Activated CD8-positive, alpha-beta memory T cell treated with anti-CD3 and anti-CD28 coated beads, Interleukin-2, amount 50 U/mL, for 4 hours (primary cell): ENCODE results near the gene TMPRSS11B.
"Not testable (repeated sequence)": the region's sequence is repeated elsewhere in the genome, so short reads cannot be mapped to it uniquely, and the experiment has no call there.

ENCODE experiments used
- DNase-seq: peaks from one replicate; pipeline ENCODE4 v3.0.0-alpha.2; 2020

TMPRSS11B gene

GRCh38 chr4:68216501-68216900 lies 29.0 kb downstream of the TMPRSS11B start:
- DNase-seq, result no peak

- no peak for DNase-seq
These were observed 36.5 kb downstream of the TMPRSS11B start for GRCh38 chr4:68209003-68209402.

- not testable (repeated sequence) for DNase-seq
These were observed 51.2 kb downstream of the TMPRSS11B start for GRCh38 chr4:68194305-68194704.

- no peak for DNase-seq
These were observed 52.3 kb downstream of the TMPRSS11B start for GRCh38 chr4:68193194-68193593.

- no peak for DNase-seq
These were observed 58.3 kb downstream of the TMPRSS11B start for GRCh38 chr4:68187145-68187544.

GRCh38 chr4:68184923-68185322 lies 60.6 kb downstream of the TMPRSS11B start:
- no peak for DNase-seq

GRCh38 chr4:68183417-68183816 lies 62.1 kb downstream of the TMPRSS11B start:
- DNase-seq, result no peak

GRCh38 chr4:68182382-68182820 lies 63.1 kb downstream of the TMPRSS11B start:
- DNase-seq, result no peak

GRCh38 chr4:68180849-68181526 lies 64.5 kb downstream of the TMPRSS11B start:
- DNase-seq, result no peak

GRCh38 chr4:68176904-68177303 lies 68.6 kb downstream of the TMPRSS11B start:
- no peak for DNase-seq
